Forelimb muscle (tissue), 1 donor: ENCODE data around the gene ASPHD1. TPM values are rescaled to one million over a fixed set of nuclear protein-coding genes. Genes with fewer than 3 reads are reported as not detected.

Source experiments
- DNase-seq: peaks from one replicate; pipeline ENCODE4 v3.0.0-alpha.2; 2013; ENCODE audit warnings: low read depth
- polyA plus RNA-seq: library from polyadenylated mRNA; unstranded; fragments of 120-200 nt; gene quantifications from one replicate; pipeline ENCODE4 v1.2.1, GENCODE V29; 2013; ENCODE audit not compliant: insufficient read length

ASPHD1 gene
- polyA plus RNA-seq, 1 donor = 0.29 TPM

- no peak for DNase-seq
Observed at GRCh38 chr16:29943846-29944799, 43.8 kb downstream of the ASPHD1 start.

- DNase-seq = no peak
Observed at GRCh38 chr16:29947897-29948296, 47.6 kb downstream of the ASPHD1 start.

- DNase-seq = no peak
Observed at GRCh38 chr16:29950806-29951461, 50.6 kb downstream of the ASPHD1 start.

- no peak for DNase-seq
Observed at GRCh38 chr16:29951625-29952365, 51.5 kb downstream of the ASPHD1 start.

Other genes starting within 250 kb of the ASPHD1 start
- 1.0 TPM for gene SPN, start 237.2 kb upstream of the ASPHD1 start, polyA plus RNA-seq
- gene QPRT, start 221.3 kb upstream of the ASPHD1 start, polyA plus RNA-seq = 79.2 TPM
- 0.40 TPM for gene C16orf54, start 154.5 kb upstream of the ASPHD1 start, polyA plus RNA-seq
- gene ZG16, start 122.2 kb upstream of the ASPHD1 start, polyA plus RNA-seq = not detected
- 24.9 TPM for gene KIF22, start 109.7 kb upstream of the ASPHD1 start, polyA plus RNA-seq
- gene MAZ, start 94.0 kb upstream of the ASPHD1 start, polyA plus RNA-seq = 228 TPM
- gene PRRT2, start 88.3 kb upstream of the ASPHD1 start, polyA plus RNA-seq = 14.4 TPM
- gene PAGR1, start 84.3 kb upstream of the ASPHD1 start, polyA plus RNA-seq = 28.4 TPM
- gene MVP, start 80.0 kb upstream of the ASPHD1 start, polyA plus RNA-seq = 17.9 TPM
- gene CDIPT, start 37.3 kb upstream of the ASPHD1 start, polyA plus RNA-seq = 37.7 TPM
- gene SEZ6L2, start 938 bp upstream of the ASPHD1 start, polyA plus RNA-seq = 2.5 TPM
- 11.7 TPM for gene KCTD13, start 25.7 kb downstream of the ASPHD1 start, polyA plus RNA-seq
- 62.2 TPM for gene TMEM219, start 61.6 kb downstream of the ASPHD1 start, polyA plus RNA-seq
- gene TAOK2, start 73.4 kb downstream of the ASPHD1 start, polyA plus RNA-seq = 33.1 TPM
- gene HIRIP3, start 95.1 kb downstream of the ASPHD1 start, polyA plus RNA-seq = 13.3 TPM
- 33.9 TPM for gene INO80E, start 95.8 kb downstream of the ASPHD1 start, polyA plus RNA-seq
- gene DOC2A, start 110.5 kb downstream of the ASPHD1 start, polyA plus RNA-seq = 0.61 TPM
- not detected for gene C16orf92, start 122.7 kb downstream of the ASPHD1 start, polyA plus RNA-seq
- 1.3 TPM for gene TLCD3B, start 130.8 kb downstream of the ASPHD1 start, polyA plus RNA-seq
- 2,367 TPM for gene ALDOA, start 165.3 kb downstream of the ASPHD1 start, polyA plus RNA-seq
- gene PPP4C, start 175.5 kb downstream of the ASPHD1 start, polyA plus RNA-seq = 61.8 TPM
- gene TBX6, start 191.4 kb downstream of the ASPHD1 start, polyA plus RNA-seq = 0.77 TPM
- gene YPEL3, start 195.7 kb downstream of the ASPHD1 start, polyA plus RNA-seq = 29.3 TPM
- 5.4 TPM for gene GDPD3, start 213.0 kb downstream of the ASPHD1 start, polyA plus RNA-seq
- 39.6 TPM for gene MAPK3, start 222.7 kb downstream of the ASPHD1 start, polyA plus RNA-seq